GM19467 (cell line): Measurements from ENCODE around the gene NCF2.

Source experiments
- ATAC-seq: cut with Tn5 transposase; IDR thresholded peaks from one replicate; pipeline ENCODE4 v1.9.1; 2021; ENCODE audit warnings: mild to moderate bottlenecking, moderate library complexity; ENCODE audit not compliant: unreplicated experiment

NCF2 gene

GRCh38 chr1:183586926-183587325, 3.3 kb downstream of the NCF2 start:
- ATAC-seq, result no peak

- ATAC-seq, result no peak
Measured at GRCh38 chr1:183586455-183586854, 3.8 kb downstream of the NCF2 start.

- ATAC-seq, result no peak
Measured at GRCh38 chr1:183585038-183585437, 5.2 kb downstream of the NCF2 start.

GRCh38 chr1:183584147-183584546, 6.1 kb downstream of the NCF2 start:
- no peak for ATAC-seq

GRCh38 chr1:183583466-183583865, 6.8 kb downstream of the NCF2 start:
- ATAC-seq, result no peak

- no peak for ATAC-seq
Measured at GRCh38 chr1:183582021-183582713, 8.1 kb downstream of the NCF2 start.

GRCh38 chr1:183580281-183580682, 10.0 kb downstream of the NCF2 start:
- ATAC-seq, result no peak

GRCh38 chr1:183578856-183579255, 11.4 kb downstream of the NCF2 start:
- no peak for ATAC-seq

- ATAC-seq, result no peak
Measured at GRCh38 chr1:183577897-183578465, 12.3 kb downstream of the NCF2 start.

- no peak for ATAC-seq
Measured at GRCh38 chr1:183576537-183576936, 13.7 kb downstream of the NCF2 start.

- ATAC-seq, result no peak
Measured at GRCh38 chr1:183575606-183576005, 14.7 kb downstream of the NCF2 start.

GRCh38 chr1:183572721-183573120, 17.5 kb downstream of the NCF2 start:
- ATAC-seq, result no peak

- no peak for ATAC-seq
Measured at GRCh38 chr1:183571678-183572268, 18.5 kb downstream of the NCF2 start.

GRCh38 chr1:183570451-183570850, 19.8 kb downstream of the NCF2 start:
- ATAC-seq, result no peak

GRCh38 chr1:183569801-183570200, 20.5 kb downstream of the NCF2 start:
- no peak for ATAC-seq

GRCh38 chr1:183569141-183569540, 21.1 kb downstream of the NCF2 start:
- no peak for ATAC-seq

GRCh38 chr1:183568176-183569021, 21.9 kb downstream of the NCF2 start:
- ATAC-seq, result no peak

GRCh38 chr1:183567584-183567983, 22.7 kb downstream of the NCF2 start:
- no peak for ATAC-seq

GRCh38 chr1:183566026-183566425, 24.2 kb downstream of the NCF2 start:
- ATAC-seq, result no peak

- no peak for ATAC-seq
Measured at GRCh38 chr1:183565261-183565660, 25.0 kb downstream of the NCF2 start.

- ATAC-seq, result no peak
Measured at GRCh38 chr1:183562701-183563100, 27.6 kb downstream of the NCF2 start.

- no peak for ATAC-seq
Measured at GRCh38 chr1:183559061-183559460, 31.2 kb downstream of the NCF2 start.
